Liver (tissue), 9 donors: ENCODE measurements around the gene USP11. TPM values are rescaled to one million over a fixed set of nuclear protein-coding genes. Genes with fewer than 3 reads are reported as not detected.

Experiments
- DNase-seq: peaks from one replicate; pipeline ENCODE4 v3.0.0-alpha.2; 2017; ENCODE audit warnings: low spot score
- H3K27ac ChIP-seq, 2 donors: one replicate each; pipeline ENCODE4 v1.7.0; 2013; ENCODE audit warnings: inconsistent platforms in 2 of 2, low read length in 2 of 2, control low read depth in 1 of 2, low read depth in 1 of 2, mild to moderate bottlenecking in 1 of 2
- H3K27me3 ChIP-seq, 4 donors: one replicate each; pipeline versions ENCODE4 v1.6.1 to v1.7.0; 2013; ENCODE audit warnings: low read length in 3 of 4, inconsistent platforms in 1 of 4, mild to moderate bottlenecking in 1 of 4, moderate library complexity in 1 of 4; ENCODE audit not compliant: control insufficient read depth in 4 of 4, insufficient read depth in 4 of 4
- H3K36me3 ChIP-seq, 4 donors: one replicate each; pipeline versions ENCODE4 v1.6.1 to v1.7.0; 2013; ENCODE audit warnings: low read length in 3 of 4, mild to moderate bottlenecking in 3 of 4, low read depth in 1 of 4, moderate library complexity in 1 of 4; ENCODE audit not compliant: control insufficient read depth in 4 of 4, insufficient read depth in 3 of 4
- H3K4me1 ChIP-seq, 4 donors: one replicate each; pipeline versions ENCODE4 v1.6.1 to v1.7.0; 2013; ENCODE audit warnings: low read length in 3 of 4, mild to moderate bottlenecking in 3 of 4, moderate library complexity in 1 of 4; ENCODE audit not compliant: control insufficient read depth in 4 of 4, insufficient read depth in 4 of 4
- H3K4me3 ChIP-seq, 3 donors: one replicate each; pipeline versions ENCODE4 v1.6.1 to v1.7.0; 2013; ENCODE audit warnings: low read length in 3 of 3, control low read depth in 1 of 3, low read depth in 1 of 3, mild to moderate bottlenecking in 1 of 3
- H3K9ac ChIP-seq, 2 donors: one replicate each; pipeline ENCODE4 v1.7.0; 2013; ENCODE audit warnings: low read length in 2 of 2, mild to moderate bottlenecking in 2 of 2, moderate library complexity in 2 of 2, control low read depth in 1 of 2, low read depth in 1 of 2
- H3K9me3 ChIP-seq, 4 donors: one replicate each; pipeline versions ENCODE4 v1.6.1 to v1.7.0; 2013; ENCODE audit warnings: low read length in 3 of 4; ENCODE audit not compliant: control insufficient read depth in 4 of 4
- EGR1 ChIP-seq, 2 donors: IDR thresholded peaks; 2 replicates each; pipeline ENCODE4 v1.6.1; 2016 to 2018; ENCODE audit warnings: antibody characterized with exemption in 2 of 2, low read depth in 2 of 2
- FOXA1 ChIP-seq: IDR thresholded peaks from 2 replicates; pipeline ENCODE4 v1.6.1; 2016; ENCODE audit warnings: antibody characterized with exemption
- FOXA2 ChIP-seq: IDR thresholded peaks from 2 replicates; pipeline ENCODE4 v1.6.1; 2016; ENCODE audit warnings: antibody characterized with exemption
- GABPA ChIP-seq, 2 donors: IDR thresholded peaks in 1 of 2; conservative IDR thresholded peaks in 1 of 2; 2 replicates each; pipeline ENCODE4 v1.6.1; 2016; ENCODE audit warnings: antibody characterized with exemption in 2 of 2, mild to moderate bottlenecking in 1 of 2, moderate library complexity in 1 of 2
- HNF4A ChIP-seq, 2 donors: conservative IDR thresholded peaks; 2 replicates each; pipeline ENCODE4 v1.6.1; 2016; ENCODE audit warnings: antibody characterized with exemption in 2 of 2, mild to moderate bottlenecking in 2 of 2
- HNF4G ChIP-seq: IDR thresholded peaks from 2 replicates; pipeline ENCODE4 v1.6.1; 2016; ENCODE audit warnings: antibody characterized with exemption
- JUND ChIP-seq, 2 donors: IDR thresholded peaks; 2 replicates each; pipeline ENCODE4 v1.6.1; 2016; ENCODE audit warnings: antibody characterized with exemption in 2 of 2
- NR2F2 ChIP-seq: IDR thresholded peaks from 2 replicates; pipeline ENCODE4 v1.6.1; 2016; ENCODE audit warnings: antibody characterized with exemption
- RAD21 ChIP-seq, 2 donors: IDR thresholded peaks; 2 replicates each; pipeline ENCODE4 v1.6.1; 2016; ENCODE audit warnings: antibody characterized with exemption in 2 of 2, mild to moderate bottlenecking in 2 of 2
- RXRA ChIP-seq, 2 donors: IDR thresholded peaks; 2 replicates each; pipeline ENCODE4 v1.6.1; 2017 to 2018; ENCODE audit warnings: antibody characterized with exemption in 2 of 2, mild to moderate bottlenecking in 1 of 2
- SP1 ChIP-seq: IDR thresholded peaks from 2 replicates; pipeline ENCODE4 v1.6.1; 2018; ENCODE audit warnings: antibody characterized with exemption, mild to moderate bottlenecking
- TAF1 ChIP-seq: conservative IDR thresholded peaks from 2 replicates; pipeline ENCODE4 v1.6.1; 2016; ENCODE audit warnings: antibody characterized with exemption, mild to moderate bottlenecking
- YY1 ChIP-seq: IDR thresholded peaks from 2 replicates; pipeline ENCODE4 v1.6.1; 2016; ENCODE audit warnings: antibody characterized with exemption, mild to moderate bottlenecking
- WGBS: extraction: QIAGEN DNeasy Blood & Tissue Kit; methylation state at CpG from one replicate; pipeline ENCODE4 v1.1.7; 2013; 5-methylcytosine and 5-hydroxymethylcytosine counted together
- polyA plus RNA-seq, 2 donors: library from polyadenylated mRNA; stranded (reverse) in 1 of 2; unstranded in 1 of 2; fragments of 200-250 nt in 1 of 2; fragments of >200 nt in 1 of 2; fragmentation: Nextera tagmentation in 1 of 2; extraction: Ambion mirVana in 1 of 2; gene quantifications; one replicate each; pipeline versions ENCODE4 v1.2.1 to v1.2.3, GENCODE V29; 2013 to 2015
- total RNA-seq, 2 donors: library from RNA; depleted of rRNA; stranded (reverse); fragments of >200 nt; gene quantifications; one replicate each; pipeline ENCODE4 v1.2.3, GENCODE V29; 2014
- TF ChIP-seq, protein P1 (sequence below): IDR thresholded peaks from 2 replicates; pipeline ENCODE4 v1.6.1; 2016; ENCODE audit warnings: antibody characterized with exemption
- TF ChIP-seq, protein P2 (sequence below): IDR thresholded peaks from 2 replicates; pipeline ENCODE4 v1.6.1; 2016; ENCODE audit warnings: antibody characterized with exemption
- TF ChIP-seq, protein P3 (sequence below): fragments of 150-350 bp; IDR thresholded peaks from 2 replicates; pipeline ENCODE4 v1.5.1; 2017; ENCODE audit warnings: improper control_type of control experiment, low read depth, low read length; ENCODE audit not compliant: missing input control
- TF ChIP-seq, protein P4 (sequence below): IDR thresholded peaks from 2 replicates; pipeline ENCODE4 v1.6.1; 2016; ENCODE audit warnings: antibody characterized with exemption, mild to moderate bottlenecking
- TF ChIP-seq, protein P5 (sequence below): IDR thresholded peaks from 2 replicates; pipeline ENCODE4 v1.6.1; 2016; ENCODE audit warnings: antibody characterized with exemption
- donor health status: healthy.
- donor health status: healthy.
- donor health status: healthy.
- donor health status: healthy.
- donor health status: healthy.

The USP11 gene
- total and polyA plus RNA-seq, 4 donors: 9.6 to 24.3 (median 11.1) TPM

DNA sequence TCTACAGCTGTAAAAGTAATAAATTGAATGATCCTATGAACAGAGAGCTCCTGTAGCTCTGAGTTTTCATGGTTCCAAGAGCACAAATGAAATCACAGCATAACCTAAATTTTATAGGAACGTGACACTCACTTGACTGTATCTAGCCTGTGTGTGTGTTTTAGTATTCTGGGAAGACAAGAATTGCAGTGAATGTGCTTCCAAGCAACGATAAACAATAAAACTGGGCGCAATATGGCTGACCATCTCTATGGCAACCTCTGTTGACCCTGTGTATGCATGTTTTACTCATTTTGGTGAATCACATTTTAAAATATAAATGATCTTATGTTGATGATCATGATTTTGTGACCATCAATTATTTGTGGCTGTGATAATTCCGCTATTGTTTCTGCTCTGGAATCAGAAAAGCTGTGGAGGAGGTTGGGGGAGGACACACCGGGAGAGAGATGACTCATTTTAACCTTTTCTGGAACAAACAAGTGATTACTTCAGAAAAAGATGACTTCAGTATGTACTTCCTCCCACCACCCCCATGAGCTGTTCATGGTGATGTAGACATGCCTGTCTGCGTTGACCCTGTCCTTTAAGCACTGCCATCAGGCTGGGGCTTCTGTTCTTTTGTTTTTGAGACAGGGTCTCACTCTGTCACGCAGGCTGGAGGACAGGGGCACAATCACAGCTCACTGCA lies 31.8 kb downstream of the USP11 start:
- Histone ChIP-seq H3K4me3 (no peak overlapping the region), H3K4me1 (no peaks in the 10 kb centered on the region), H3K9me3 (no peaks in the 10 kb centered on the region), H3K27ac (no peak overlapping the region), H3K27me3 (peaks cover 0 to 2% (median 0%) of the 10 kb centered on the region in 4 donors), H3K36me3 (no peaks in the 10 kb centered on the region), H3K9ac (no peak overlapping the region)
- DNase-seq: no peak
- WGBS: 75% methylated on average over 7 of the region's 7 CpGs
- no peak for TF ChIP-seq EGR1 (IDR thresholded peaks at IDR 0.05; ENCODE audit: low read depth in 2 of 2)
- no peak for TF ChIP-seq YY1
- no peak for TF ChIP-seq HNF4A (conservative IDR thresholded peaks at IDR 0.05)
- TF ChIP-seq, protein P1, sequence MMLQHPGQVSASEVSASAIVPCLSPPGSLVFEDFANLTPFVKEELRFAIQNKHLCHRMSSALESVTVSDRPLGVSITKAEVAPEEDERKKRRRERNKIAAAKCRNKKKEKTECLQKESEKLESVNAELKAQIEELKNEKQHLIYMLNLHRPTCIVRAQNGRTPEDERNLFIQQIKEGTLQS: no peak
- no peak for TF ChIP-seq RXRA (IDR thresholded peaks at IDR 0.05)
- TF ChIP-seq FOXA2: no peak
- no peak for TF ChIP-seq FOXA1
- TF ChIP-seq SP1: no peak
- TF ChIP-seq, protein P2, sequence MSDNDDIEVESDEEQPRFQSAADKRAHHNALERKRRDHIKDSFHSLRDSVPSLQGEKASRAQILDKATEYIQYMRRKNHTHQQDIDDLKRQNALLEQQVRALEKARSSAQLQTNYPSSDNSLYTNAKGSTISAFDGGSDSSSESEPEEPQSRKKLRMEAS: no peak
- TF ChIP-seq RAD21 (IDR thresholded peaks at IDR 0.05): no peak
- TF ChIP-seq, protein P3, sequence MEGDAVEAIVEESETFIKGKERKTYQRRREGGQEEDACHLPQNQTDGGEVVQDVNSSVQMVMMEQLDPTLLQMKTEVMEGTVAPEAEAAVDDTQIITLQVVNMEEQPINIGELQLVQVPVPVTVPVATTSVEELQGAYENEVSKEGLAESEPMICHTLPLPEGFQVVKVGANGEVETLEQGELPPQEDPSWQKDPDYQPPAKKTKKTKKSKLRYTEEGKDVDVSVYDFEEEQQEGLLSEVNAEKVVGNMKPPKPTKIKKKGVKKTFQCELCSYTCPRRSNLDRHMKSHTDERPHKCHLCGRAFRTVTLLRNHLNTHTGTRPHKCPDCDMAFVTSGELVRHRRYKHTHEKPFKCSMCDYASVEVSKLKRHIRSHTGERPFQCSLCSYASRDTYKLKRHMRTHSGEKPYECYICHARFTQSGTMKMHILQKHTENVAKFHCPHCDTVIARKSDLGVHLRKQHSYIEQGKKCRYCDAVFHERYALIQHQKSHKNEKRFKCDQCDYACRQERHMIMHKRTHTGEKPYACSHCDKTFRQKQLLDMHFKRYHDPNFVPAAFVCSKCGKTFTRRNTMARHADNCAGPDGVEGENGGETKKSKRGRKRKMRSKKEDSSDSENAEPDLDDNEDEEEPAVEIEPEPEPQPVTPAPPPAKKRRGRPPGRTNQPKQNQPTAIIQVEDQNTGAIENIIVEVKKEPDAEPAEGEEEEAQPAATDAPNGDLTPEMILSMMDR: no peak
- TF ChIP-seq TAF1: no peak
- TF ChIP-seq NR2F2: no peak
- TF ChIP-seq, protein P4, sequence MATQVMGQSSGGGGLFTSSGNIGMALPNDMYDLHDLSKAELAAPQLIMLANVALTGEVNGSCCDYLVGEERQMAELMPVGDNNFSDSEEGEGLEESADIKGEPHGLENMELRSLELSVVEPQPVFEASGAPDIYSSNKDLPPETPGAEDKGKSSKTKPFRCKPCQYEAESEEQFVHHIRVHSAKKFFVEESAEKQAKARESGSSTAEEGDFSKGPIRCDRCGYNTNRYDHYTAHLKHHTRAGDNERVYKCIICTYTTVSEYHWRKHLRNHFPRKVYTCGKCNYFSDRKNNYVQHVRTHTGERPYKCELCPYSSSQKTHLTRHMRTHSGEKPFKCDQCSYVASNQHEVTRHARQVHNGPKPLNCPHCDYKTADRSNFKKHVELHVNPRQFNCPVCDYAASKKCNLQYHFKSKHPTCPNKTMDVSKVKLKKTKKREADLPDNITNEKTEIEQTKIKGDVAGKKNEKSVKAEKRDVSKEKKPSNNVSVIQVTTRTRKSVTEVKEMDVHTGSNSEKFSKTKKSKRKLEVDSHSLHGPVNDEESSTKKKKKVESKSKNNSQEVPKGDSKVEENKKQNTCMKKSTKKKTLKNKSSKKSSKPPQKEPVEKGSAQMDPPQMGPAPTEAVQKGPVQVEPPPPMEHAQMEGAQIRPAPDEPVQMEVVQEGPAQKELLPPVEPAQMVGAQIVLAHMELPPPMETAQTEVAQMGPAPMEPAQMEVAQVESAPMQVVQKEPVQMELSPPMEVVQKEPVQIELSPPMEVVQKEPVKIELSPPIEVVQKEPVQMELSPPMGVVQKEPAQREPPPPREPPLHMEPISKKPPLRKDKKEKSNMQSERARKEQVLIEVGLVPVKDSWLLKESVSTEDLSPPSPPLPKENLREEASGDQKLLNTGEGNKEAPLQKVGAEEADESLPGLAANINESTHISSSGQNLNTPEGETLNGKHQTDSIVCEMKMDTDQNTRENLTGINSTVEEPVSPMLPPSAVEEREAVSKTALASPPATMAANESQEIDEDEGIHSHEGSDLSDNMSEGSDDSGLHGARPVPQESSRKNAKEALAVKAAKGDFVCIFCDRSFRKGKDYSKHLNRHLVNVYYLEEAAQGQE: no peak
- TF ChIP-seq, protein P5, sequence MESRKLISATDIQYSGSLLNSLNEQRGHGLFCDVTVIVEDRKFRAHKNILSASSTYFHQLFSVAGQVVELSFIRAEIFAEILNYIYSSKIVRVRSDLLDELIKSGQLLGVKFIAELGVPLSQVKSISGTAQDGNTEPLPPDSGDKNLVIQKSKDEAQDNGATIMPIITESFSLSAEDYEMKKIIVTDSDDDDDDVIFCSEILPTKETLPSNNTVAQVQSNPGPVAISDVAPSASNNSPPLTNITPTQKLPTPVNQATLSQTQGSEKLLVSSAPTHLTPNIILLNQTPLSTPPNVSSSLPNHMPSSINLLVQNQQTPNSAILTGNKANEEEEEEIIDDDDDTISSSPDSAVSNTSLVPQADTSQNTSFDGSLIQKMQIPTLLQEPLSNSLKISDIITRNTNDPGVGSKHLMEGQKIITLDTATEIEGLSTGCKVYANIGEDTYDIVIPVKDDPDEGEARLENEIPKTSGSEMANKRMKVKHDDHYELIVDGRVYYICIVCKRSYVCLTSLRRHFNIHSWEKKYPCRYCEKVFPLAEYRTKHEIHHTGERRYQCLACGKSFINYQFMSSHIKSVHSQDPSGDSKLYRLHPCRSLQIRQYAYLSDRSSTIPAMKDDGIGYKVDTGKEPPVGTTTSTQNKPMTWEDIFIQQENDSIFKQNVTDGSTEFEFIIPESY: no peak
- no peak for TF ChIP-seq GABPA (IDR thresholded peaks at IDR 0.05 in 1 of 2, conservative IDR thresholded peaks at IDR 0.05 in 1 of 2)
- no peak for TF ChIP-seq HNF4G
- no peak for TF ChIP-seq JUND (IDR thresholded peaks at IDR 0.05)
